GM19324 (cell line): ENCODE measurements around the gene KLF13.
A peak's percentile ranks its signal among the peaks of the same experiment; 100 is the strongest.

ENCODE experiments used
- ATAC-seq: cut with Tn5 transposase; IDR thresholded peaks from one replicate; pipeline ENCODE4 v1.9.1; 2021; ENCODE audit warnings: mild to moderate bottlenecking, moderate library complexity; ENCODE audit not compliant: unreplicated experiment, low FRiP score

KLF13 gene

GRCh38 chr15:31360843-31361763 is 34.5 kb downstream of the KLF13 start:
- ATAC-seq = peak; percentile 68

DNA sequence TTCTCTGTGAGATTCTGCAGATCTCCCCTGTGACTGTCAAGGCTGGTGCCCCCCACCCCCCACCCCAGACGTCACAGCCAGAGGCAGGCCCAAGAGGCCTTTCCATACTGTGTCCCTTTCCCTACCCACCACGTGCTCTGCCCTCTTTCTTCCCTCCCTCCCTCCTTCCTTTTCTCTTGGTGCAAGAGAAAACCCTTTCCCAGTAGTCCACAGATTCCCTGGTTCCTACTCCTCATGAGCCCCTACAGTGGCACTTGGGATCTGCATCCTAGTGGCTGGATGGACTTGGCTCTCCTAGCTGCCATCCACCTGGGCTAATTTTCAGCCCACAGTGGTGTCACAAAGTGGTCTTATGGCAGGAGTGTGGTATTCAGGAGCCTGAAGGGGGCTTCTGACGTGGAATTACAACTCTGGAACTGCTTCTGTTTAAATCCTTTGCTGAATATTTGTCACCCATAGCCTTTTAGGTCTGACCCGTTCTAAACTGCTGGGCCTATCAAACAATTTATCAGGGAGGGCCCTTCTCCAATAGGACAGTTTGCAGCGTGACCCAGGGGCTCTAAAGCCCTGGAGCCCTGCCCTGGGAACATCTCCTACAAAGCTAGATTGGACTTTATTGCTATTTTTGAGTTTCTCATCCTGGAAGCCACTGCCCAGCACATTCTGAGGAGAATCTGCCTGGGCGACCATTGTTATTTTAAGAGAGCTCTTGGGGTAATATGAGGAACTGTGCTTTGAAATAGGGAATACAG is 35.3 kb downstream of the KLF13 start:
- no peak for ATAC-seq

DNA sequence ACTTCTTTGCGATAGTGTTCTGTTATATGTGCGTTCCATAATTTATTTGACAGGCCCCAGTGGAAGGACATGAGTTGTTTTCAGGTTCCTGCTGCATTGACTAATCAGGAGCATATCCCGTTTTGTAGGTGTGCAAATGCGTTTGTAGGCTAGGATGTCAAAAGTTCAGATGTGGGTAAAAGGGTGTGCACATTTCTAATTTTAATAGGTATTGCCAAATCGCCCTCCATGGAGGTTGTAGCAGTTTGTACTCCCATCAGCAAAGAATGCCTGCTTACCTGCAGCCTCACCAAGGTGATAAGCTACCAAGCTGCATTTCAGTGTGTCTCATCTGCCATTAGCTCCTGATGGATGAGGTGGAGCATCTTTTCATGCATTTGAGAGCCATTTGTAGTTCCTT is 36.3 kb downstream of the KLF13 start:
- no peak for ATAC-seq

GRCh38 chr15:31364301-31365031 is 37.8 kb downstream of the KLF13 start:
- no peak for ATAC-seq

DNA sequence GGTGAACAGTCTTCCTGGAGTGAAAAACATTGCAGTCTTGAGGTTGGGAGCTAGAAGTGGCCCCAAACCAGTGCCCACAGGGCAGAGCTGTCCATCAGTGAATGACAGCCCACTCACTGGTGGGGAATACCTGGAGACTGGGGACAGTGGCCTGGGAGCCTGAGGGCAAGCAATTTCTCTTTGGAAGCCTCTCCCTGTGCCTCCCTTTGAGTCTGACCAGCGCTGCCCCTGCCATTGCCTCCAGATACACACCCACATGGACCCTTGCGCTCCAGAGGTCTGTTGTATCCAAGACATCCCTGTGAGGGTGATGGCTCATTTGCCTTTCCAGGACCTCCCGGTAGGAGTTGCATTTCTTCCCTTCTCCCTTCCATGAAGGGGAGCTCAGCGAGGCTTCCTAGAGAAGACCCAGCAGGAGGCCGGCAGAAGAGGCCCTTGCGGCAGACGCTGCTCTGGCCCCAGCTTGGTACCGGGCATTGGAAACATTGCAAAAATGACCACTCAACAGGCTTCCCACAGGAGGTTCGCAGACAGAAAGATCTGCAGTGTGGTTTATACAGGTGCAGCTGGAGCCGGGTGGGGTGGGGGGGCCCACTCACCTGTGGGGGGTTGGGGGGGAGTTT is 38.5 kb downstream of the KLF13 start:
- ATAC-seq = no peak

DNA sequence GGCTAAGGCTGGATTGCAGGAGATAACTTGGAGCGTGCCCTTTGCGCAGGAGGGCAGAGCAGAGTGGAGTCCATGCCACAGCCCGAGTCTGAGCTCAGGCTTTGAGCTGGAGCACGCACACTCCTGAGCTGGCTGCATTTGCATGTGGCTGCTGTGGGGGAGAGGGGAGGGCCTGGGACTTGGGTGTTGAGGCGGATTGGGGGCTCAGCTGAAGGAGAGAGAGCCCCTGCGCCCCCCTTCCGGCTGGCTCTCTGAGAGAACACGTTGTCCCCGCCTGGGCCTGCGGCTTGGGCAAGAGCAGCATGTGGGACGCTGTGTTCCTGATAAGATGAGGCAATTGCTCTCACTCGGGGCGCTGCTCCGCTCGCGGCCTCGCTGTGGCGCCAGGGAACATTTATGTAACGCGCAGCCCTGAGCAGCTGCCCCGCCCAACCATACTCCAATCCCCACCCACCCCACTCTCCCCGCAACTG is 39.1 kb downstream of the KLF13 start:
- ATAC-seq = no peak

GRCh38 chr15:31366169-31366734 is 39.6 kb downstream of the KLF13 start:
- no peak for ATAC-seq

DNA sequence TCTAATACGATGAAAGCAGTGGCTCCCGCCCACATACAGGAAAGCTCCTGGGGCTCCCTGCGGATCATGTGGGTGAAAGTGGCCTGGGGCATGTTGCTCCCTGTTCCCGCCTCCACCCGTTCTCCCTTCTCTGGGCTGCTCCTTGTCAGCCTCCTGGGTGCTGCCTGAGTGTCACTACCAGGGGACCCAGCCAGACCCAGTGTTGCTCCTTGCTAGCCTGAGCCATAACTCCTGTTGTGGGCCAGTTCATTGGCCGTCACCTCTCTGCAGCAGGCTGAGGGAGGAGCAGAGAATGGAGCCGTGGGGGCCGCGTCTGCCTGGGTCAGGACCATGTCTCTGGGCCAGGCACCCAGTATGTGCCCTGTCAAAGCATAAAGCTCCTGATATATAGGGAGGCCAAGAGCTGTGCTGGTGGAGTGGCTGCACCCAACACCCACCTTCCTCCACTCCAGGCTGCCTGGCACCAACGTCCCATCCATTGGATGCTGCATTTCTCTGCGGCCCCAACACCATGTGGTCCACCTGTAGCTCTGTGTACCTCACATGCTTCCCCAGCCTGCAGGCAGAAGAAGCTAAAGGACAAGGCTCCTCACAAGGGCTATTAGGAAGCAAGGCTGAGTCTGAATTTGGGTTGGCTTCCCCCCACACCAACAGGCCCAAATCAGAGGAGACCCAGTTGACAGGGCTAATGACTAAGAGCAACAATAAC is 40.5 kb downstream of the KLF13 start:
- peak; percentile 12 for ATAC-seq

DNA sequence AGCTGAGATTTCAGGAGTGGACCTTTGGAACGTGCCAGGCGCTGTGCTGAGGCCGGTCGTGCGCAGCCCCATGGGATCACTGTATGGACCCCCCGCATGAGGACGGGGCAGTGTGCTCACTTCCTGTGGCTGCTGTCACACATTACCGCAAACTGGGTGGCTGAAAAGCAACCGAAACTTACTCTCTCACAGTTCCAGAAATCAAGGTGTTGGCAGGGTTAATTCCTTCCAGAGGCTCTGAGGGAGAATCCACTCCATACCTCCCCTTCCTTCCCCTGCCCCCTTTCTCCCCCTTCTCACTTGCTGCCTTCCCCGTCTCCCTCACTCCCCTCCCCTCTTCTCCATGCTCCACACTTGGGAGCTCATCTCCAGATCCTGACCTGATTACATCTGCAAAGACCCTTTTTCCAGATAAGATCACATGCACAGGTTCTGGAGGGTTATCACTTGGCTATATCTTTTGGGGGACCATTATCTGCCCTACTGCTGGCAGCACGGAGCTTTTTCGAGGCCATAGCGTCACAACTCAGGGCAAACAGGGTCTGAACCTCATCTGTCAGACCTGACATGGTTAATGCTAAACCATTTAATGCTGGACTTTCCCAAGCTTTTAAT is 41.2 kb downstream of the KLF13 start:
- peak; percentile 49 for ATAC-seq

GRCh38 chr15:31369727-31370126 is 43.1 kb downstream of the KLF13 start:
- ATAC-seq = no peak

- ATAC-seq = no peak
Observed at GRCh38 chr15:31371520-31372240, 45.0 kb downstream of the KLF13 start.

DNA sequence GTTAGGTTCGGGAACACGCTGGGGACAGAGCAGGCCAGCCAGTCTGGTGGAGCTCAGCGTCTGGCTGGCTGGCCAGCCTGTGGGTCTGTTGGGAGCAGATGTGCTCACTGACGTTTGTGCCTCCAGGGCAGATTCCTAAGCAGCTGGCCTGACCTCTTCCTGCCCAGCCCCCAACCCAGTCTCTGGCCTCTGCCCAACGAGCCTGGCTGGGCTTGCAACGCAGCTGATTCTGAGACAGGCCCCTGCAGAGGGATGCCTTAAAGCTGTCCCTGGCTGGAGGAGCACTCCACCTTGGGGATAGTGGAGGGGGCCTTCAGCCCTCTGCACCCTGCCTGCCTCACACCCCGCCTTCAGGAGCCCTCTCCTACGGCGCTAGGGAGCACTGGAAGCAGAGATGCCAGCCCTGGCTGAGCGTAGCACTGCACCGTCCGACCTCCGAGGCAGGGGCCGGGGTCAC is 46.0 kb downstream of the KLF13 start:
- no peak for ATAC-seq

GRCh38 chr15:31373096-31373865 is 46.6 kb downstream of the KLF13 start:
- ATAC-seq = no peak

- ATAC-seq = no peak
Observed at GRCh38 chr15:31373970-31374369, 47.3 kb downstream of the KLF13 start.

GRCh38 chr15:31374489-31374888 is 47.9 kb downstream of the KLF13 start:
- no peak for ATAC-seq

GRCh38 chr15:31374986-31375385 is 48.4 kb downstream of the KLF13 start:
- ATAC-seq = no peak

DNA sequence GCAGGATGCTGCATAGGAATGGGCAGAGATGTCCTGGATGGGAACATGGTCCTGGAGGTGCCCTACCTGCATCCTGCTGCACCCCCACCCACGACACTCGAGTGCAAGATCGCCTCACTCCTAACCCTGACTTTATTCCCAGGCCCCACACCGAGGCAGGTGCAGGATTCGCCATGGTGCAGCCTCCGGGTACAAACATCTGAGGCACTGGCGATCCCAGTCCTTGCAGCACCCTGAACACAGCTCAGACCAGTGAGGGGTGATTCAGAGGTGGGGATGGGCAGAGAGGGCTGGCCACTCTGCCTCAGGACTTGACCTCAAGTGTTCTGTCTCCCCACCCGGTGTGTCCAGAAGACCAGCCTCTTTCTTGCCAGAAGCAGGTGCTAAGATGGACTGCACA is 49.1 kb downstream of the KLF13 start:
- ATAC-seq = no peak

DNA sequence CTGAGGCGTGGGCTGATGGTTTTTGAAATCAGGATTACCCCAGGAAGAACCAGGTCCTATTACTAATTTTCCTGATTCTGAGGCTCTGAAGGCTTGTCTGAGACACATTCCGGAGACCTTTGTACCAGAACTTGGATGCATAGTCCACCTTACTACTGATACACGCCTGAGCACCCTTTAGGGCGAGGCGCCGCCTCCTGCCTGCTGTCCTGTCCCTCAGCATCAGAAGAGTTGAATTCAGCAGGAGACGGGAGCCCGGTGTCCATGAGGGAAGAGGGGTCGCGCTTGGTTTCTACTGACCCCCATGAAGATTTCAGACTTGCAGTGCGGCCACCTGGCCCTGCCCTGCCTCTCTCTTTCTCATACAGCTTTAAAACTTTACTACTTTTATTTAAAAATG is 49.9 kb downstream of the KLF13 start:
- ATAC-seq = no peak
